Occipital lobe (tissue), 2 donors: Measurements from ENCODE around the gene ZNF860. TPM values are rescaled to one million over a fixed set of nuclear protein-coding genes. Genes with fewer than 3 reads are reported as not detected.
A peak's percentile ranks its signal among the peaks of the same experiment; 100 is the strongest.

Source experiments
- DNase-seq: peaks from one replicate; lab custom pipeline; 2025; lab: John Stamatoyannopoulos, UW
- total RNA-seq: library from RNA; depleted of rRNA; stranded (reverse); fragments of >200 nt; gene quantifications from one replicate; pipeline ENCODE4 v1.2.3, GENCODE V29; 2014

Gene ZNF860
- 2.8 TPM for total RNA-seq

GRCh38 chr3:31981206-31982181, at the start of gene ZNF860, which contains the start of gene OSBPL10:
ZNF860 (plus strand) TSS chr3:31981750; CDS start chr3:31989080, 7,330 bp downstream.
OSBPL10 (minus strand) TSS chr3:31981262; CDS start chr3:31981179, 83 bp downstream.
- peak; percentile 74 for DNase-seq

GRCh38 chr3:31932990-31933389, 48.6 kb upstream of the ZNF860 start:
- no peak for DNase-seq

DNA sequence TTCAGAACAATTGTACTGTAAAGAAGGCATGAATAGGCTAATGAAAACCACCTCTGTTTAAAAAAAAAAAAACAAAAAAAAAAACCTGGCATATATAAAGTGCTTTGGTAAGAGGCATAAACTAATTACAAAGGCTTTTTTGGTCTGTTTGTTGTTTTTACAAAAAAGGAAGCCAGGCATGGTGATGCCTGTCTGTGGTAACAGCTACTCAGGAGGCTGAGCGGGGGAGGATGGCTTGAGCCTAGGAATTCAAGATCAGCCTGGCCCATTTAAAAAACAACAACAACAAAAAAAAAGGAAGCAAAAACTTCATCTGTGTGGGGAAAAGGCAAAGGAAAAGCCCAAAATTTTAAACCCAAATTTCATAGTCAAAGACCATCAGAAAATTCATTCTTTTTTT, 47.5 kb upstream of the ZNF860 start:
- DNase-seq, result no peak

GRCh38 chr3:31934866-31935265, 46.7 kb upstream of the ZNF860 start:
- no peak for DNase-seq

GRCh38 chr3:31936420-31937060, 45.0 kb upstream of the ZNF860 start:
- no peak for DNase-seq

DNA sequence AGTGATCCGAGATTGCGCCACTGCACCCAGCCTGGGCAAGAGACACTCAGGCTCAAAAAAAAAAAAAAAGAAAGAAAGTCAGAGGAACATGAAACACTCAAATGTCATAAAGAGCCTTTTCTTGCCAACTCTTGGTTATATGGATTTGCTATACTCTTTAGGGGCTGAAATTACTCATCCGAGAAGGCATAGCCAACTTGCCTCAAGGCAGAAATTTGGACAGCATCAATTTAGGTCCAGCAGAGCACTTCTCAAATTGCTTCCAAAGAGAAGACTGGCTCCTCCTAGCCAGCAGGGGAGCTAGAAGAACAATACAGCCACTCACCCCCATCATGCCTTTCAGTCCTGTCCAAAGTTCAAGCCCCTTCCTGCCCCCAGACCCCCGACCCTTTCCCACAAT, 44.3 kb upstream of the ZNF860 start:
- no peak for DNase-seq

DNA sequence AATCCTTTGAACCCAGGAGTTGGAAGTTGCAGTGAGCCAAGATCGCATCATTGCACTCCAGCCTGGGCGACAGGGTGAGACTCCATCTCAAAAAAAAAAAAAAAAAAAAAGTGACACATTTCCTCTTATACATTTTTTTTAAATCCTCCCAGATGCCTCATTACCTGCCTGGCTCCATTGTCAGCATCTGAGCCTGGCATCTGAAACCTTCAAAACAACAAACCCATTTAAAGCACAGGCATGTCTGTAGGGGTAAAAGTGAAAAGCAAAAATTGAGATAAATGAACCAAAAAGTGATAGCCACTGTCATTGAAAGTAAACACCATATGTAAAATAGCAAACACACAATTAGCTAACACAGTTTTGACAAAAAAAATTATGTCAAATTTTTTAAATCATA, 39.1 kb upstream of the ZNF860 start:
- no peak for DNase-seq

- DNase-seq, result no peak
Measured at GRCh38 chr3:31943041-31943440, 38.5 kb upstream of the ZNF860 start.

GRCh38 chr3:31945738-31946052, 35.9 kb upstream of the ZNF860 start:
- no peak for DNase-seq

DNA sequence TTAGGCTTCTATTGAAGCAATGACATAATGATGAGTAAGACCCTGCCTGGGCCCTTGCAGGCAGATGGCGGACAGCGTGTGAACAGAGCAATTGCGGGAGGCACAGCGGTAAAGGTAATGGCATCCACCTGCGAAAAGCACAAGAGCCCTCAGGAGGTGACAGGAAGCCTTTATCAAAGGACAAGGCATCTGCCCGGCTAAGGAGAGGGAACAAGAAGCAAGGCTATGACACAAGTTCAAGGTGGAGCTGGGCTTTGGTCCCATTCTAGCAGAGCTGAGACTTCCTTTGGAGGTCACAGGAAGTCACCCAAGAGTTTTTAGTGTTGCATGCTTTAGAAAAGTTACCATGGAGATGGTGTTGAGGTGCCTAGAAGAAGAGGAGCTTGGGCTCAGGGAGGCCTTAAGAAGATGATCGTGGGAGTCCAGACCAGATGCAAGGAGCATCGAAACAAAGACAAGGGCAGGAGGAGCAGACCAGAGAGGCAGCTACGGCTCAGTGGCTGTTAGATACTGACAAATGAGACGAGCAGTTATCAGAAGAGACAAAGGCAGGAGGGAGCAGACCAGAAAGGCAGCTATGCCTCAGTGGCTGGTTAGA, 35.0 kb upstream of the ZNF860 start:
- no peak for DNase-seq

DNA sequence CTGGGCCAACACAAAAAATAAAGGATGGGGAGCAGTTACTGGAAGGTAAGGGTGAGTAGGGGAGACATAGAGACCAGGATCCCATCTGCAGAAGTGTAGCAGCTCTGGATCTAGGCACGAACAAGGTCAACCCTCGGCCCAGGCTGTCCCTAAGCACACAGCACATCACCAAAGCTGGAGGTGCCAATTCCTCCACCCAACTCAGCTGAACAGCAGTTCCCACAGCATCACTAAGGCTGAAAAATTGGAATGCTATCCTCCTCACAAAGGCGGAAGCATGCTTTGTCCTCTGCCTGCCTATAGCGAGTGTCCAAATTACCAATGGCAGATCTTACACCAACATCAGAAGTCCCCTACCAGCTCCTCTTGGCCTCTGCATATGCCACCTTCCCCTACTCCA, 34.4 kb upstream of the ZNF860 start:
- DNase-seq, result no peak

DNA sequence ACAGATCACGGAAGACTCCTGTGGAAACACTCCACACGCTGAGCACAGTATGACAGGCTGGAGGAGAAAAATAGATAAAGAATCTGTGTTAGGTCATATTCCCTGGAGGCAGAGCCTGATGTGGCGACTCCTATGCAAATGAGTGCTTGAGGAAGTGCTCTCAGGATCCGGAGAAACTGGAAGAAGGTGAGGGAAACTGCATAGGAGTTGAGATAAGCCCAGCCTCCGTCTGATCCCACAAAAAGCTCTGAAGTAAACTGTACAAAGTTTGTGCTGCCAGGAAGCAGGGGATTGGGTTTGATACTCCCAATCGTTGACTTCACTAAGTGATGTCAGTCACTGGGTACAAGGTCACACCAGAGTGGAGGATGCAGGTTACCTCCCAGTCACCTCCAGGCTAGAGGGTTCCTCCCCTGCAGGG, 33.9 kb upstream of the ZNF860 start:
- DNase-seq, result no peak

DNA sequence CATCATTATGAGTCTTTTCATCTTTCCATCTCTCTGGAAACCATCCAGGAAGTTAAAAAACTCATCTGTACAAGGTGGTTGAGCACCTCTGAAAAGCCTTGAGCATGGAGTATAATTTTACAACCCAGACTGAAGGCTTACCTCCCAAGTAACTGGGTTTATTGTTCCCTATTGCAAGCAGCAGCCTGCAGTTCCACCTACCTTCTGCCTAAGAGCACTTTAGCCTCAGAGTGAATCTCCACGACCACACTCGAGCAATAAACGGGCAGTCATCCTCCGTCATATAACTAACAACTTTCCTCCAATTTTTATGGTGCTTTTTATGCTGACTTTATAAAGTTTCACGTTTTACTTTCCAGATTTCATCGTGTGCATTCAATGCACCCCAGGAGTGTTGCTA, 33.3 kb upstream of the ZNF860 start:
- DNase-seq, result no peak

- DNase-seq, result no peak
Measured at GRCh38 chr3:31952205-31952604, 29.3 kb upstream of the ZNF860 start.

DNA sequence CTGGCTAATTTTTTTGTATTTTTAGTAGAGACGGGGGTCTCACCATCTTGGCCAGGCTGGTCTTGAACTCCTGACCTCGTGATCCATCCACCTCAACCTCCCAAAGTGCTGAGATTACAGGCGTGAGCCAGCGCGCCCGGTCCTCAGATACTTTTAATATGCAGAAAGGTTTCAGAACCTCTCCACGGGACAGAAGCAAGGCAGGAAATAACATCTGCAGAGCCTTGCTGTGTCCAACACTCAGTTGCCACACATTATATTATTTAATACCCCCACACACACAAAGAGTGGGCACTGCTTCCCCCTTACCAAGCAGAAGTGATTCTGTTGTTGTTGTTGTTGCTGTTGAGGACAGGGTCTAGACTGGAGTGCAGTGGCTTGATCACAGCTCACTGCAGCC, 28.5 kb upstream of the ZNF860 start:
- no peak for DNase-seq

DNA sequence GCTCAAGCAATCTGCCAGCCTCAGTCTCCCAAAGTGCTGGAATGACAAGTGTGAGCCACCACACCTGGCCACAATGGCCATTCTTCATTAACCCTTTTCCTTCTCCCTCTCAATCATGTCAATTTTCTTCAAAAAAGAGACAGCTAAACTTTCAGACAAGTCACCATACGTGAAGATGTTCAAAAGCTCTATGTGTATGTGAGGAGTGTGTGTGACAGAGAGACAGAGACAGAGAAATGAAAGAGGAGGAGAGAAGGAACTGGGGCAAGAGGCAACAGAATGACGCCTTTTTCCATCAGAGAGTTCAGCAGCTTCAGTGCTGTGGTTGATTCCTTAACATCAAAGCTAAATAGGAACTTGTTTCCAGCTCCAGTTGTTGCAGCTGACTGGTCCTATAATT, 27.9 kb upstream of the ZNF860 start:
- DNase-seq, result no peak

- no peak for DNase-seq
Measured at GRCh38 chr3:31955581-31955980, 26.0 kb upstream of the ZNF860 start.

GRCh38 chr3:31957106-31957505, 24.4 kb upstream of the ZNF860 start:
- no peak for DNase-seq

DNA sequence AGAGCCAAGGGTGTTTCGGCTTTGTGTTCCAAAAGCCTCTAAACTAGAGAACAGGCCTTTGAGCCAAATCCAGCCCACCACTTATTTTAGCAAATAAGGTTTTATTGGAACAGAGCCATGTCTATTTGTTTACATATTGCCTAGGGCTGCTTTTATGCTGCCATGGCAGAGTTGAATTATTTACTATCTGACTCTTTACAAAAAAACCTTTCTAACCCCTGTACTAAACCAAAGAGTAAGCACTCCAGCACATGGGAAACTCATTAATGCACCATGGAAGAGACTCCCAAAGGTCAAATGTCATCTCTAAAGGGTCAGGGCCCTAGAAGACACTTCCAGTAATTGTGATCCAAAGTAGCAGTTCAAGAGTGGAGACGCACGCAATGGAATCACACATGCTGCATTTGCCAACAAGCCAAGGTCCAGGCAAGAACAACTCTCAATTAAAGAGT, 22.8 kb upstream of the ZNF860 start:
- DNase-seq, result no peak

DNA sequence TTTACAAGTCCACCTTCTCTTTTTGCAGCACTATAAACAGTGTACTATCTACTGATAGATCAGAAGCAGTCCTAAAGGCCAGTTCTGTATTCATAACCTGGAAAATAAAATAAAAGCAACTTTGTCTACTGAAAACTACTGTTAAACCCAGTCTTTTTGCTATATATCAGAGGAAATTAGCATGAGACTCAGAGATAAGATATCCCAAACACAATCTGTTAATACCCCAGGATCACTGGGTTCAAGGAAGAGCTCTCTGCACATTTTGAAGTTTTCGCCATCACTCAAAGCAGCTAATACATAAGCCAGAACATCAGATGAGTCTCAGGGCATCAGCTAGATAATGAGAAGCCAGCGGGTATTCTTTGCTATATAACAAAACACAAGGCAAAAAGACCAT, 22.3 kb upstream of the ZNF860 start:
- DNase-seq, result no peak

DNA sequence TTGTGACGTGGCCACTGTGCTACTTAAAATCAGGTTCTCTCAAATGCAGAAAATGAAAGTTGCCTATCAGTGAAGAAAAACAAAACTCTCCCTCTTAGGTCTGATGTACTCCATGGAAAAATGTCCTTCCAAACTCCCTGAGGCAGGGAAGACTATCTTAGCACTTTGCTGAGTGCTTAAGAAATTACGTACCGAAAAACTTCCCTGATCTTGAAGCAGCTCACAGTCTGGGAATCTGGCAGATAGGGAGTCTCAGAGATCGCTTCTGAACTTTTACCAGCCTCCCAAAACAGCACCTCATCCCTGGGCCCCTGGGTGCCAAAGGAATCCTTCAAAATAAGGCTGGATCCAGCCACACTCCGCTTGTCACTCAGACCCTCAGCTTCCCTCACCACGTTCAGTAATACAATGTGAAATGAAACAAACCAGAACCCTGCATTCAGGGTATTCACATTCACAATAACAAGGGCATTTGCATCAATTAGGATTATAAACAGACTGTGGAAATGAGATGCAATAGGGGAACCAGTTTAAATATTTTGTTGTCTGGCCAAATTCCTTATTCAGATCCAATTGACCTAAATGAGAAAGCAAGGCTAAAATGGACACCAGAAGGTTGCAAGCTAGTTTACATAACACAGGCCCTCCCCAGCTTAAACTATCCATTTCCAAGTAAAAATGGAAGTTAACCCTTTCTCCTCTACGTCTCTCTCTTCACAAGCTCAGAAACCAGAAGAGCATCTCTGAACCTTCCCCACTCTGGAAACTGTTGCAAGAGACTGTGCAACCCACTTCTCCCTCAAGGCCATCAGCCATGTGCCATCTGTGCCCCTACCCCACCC, 21.4 kb upstream of the ZNF860 start:
- no peak for DNase-seq
